ENCODE measurements around the gene FAM3D.
"Not testable (repeated sequence)": the region's sequence is repeated elsewhere in the genome, so short reads cannot be mapped to it uniquely, and the experiment has no call there.

FAM3D gene, protein sequence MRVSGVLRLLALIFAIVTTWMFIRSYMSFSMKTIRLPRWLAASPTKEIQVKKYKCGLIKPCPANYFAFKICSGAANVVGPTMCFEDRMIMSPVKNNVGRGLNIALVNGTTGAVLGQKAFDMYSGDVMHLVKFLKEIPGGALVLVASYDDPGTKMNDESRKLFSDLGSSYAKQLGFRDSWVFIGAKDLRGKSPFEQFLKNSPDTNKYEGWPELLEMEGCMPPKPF

GRCh38 chr3:58666683-58667082 is at the start of gene FAM3D:
Gene FAM3D, minus strand, starts transcription at chr3:58666774. Its CDS starts 11,211 bp downstream, at chr3:58655563.
- DNase-seq (ENCODE audit: low spot score), result no peak

DNA sequence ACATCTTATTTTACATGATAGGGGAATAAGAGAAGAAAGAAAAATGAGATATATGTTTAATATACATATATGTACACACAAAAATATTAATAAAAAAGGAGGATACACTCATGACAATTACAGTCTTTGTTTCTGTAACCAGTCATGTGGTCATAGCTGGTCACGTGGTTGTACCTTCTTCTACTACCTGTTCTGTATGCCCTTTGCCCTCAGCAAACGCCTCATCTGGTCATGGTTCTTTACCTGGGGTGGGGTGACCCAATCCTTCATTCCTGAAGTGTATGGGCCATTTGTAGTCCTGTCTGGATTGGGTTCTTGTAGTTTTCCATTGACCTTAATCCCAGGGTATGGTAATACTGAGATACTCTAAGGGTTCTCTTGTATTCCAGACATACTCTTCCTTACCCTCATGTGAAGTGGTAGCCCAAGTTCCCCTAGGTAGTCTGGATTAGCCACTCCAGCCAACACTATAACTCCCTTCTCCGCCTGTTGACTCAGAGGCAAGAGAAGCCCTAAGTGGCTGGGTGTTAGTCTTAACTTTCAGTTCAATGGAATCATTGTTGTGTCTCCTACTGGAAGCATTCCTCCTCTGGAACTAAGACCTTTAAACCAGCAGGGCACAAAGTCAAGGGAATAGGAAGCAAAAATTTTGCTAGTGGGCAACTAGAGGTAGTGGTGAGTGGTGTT is 47.3 kb upstream of the FAM3D start:
- no peak for DNase-seq (ENCODE audit: low spot score)

- no peak for DNase-seq (ENCODE audit: low spot score)
These were observed 45.3 kb upstream of the FAM3D start for GRCh38 chr3:58711871-58712270.

DNA sequence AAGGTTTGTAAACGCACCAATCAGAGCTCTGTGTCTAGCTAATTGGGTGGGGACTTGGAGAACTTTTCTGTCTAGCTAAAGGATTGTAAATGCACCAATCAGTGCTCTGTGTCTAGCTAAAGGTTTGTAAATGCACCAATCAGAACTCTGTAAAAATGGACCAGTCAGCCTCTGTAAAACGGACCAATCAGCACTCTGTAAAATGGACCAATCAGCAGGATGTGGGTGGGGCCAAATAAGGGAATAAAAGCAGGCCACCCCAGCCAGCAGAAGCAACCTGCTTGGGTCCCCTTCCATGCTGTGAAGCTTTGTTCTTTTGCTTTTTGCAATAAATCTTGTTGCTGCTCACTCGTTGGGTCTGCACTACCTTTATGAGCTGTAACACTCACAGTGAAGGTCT is 42.4 kb upstream of the FAM3D start:
- not testable (repeated sequence) for DNase-seq (ENCODE audit: low spot score)

DNA sequence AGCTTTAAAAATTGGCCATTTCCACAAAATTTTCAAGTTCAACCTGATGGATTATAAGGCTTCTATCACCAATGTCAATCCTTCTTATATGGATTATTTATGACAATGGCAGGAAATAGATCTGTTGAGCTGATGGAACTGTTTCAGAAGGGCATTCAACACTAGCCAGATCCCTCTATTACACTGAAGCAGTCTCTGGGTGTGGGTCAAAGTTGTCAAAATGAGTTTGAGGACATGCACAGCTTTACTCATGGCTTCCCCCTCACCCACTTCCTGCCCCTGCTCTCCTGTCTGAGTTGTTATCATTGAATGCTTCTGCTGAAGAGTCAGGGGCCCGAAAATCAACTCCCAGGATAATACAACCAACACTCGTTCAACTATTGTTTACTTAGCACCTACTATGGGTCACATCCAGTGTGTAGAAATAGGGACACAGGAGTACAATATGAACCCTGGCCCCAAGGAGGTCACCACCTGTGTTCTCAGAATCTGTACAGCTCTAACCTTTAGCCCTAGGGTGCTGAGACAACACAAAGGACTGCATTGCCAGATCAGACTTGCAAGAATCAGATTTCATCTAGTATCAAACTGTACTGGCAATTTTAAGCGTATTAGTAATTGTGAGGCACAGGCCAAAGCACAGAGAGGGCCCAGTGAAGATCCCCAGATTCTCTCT is 41.7 kb upstream of the FAM3D start:
- no peak for DNase-seq (ENCODE audit: low spot score)

DNA sequence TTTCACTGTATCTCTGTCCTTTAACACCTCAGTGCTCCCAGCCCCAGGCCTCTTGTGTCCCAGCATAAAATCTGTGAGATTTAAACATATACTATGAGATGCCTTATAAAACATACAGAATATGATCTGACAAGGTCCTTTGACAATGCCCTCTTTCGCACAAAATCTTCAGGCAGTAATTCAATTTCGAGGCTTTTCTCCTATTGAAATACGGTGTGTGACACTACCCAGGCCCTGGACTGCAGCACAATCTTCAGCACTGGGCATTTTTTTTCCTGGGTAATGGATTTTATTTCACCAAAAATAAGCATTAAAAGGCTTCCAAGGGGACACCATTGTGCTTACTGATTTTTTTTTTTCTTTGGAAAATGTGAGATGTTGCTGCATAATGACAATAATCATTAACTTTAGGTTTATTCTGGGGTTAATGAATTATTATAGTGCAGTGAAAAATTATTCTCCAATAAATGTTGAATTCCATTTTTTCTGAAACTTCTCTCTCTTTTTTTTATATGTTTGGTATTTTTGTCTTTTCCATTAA is 40.9 kb upstream of the FAM3D start:
- no peak for DNase-seq (ENCODE audit: low spot score)

GRCh38 chr3:58706395-58707167 is 40.0 kb upstream of the FAM3D start:
- no peak for DNase-seq (ENCODE audit: low spot score)

DNA sequence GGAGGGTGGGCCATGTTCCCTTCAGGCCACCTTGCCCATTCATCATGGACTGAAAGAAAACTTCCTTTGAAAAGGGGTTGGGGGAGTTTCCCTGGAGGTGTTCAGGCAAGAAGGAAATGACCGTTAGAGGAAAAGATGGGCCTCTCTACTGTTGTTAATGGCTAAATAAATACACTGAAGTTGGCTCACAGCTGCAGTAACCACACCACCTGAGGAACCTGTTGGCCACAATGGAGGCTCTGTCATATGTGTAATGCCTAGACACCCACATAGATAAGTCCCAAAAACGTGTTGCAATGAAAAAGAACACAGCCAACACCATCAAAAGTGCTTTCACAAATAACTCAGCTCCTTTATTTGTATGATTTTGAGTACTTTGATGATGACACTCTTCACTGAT is 38.2 kb upstream of the FAM3D start:
- no peak for DNase-seq (ENCODE audit: low spot score)

GRCh38 chr3:58704304-58704703 is 37.7 kb upstream of the FAM3D start:
- not testable (repeated sequence) for DNase-seq (ENCODE audit: low spot score)

- no peak for DNase-seq (ENCODE audit: low spot score)
These were observed 31.7 kb upstream of the FAM3D start for GRCh38 chr3:58698246-58698645.

DNA sequence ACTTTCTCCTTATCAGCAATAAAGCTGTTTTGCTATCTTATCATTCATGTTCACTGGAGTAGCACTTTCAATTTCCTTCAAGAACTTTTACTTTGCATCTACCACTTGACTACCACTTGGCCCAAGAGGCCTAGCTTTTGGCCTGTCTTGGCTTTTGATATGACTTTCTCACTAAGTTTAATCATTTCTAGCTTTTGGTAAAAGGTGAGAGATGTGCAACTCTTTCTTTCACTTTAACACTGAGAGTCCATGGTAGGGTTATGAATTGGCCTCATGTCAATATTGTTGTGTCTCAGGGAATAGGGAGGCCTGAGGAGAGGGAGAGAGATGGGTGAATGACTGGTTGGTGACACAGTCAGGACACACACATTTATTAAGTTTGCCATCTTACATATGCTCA is 31.0 kb upstream of the FAM3D start:
- no peak for DNase-seq (ENCODE audit: low spot score)

DNA sequence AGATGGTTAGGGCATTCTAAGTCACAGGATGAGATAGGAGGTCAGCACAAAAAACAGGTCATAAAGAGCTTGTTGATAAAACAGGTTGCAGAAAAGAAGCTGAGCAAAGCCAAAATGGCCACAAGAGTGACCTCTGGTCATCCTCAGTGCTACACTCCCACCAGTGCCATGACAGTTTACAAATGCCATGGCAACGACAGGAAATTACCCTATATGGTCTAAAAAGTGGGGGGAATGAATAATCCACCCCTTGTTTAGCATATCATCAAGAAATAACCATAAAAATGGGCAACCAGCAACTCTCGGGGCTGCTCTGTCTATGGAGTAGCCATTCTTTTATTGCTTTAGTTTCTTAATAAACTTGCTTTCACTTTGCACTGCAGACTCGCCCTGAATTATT is 30.2 kb upstream of the FAM3D start:
- DNase-seq (ENCODE audit: low spot score), result not testable (repeated sequence)

GRCh38 chr3:58696093-58696492 is 29.5 kb upstream of the FAM3D start:
- no peak for DNase-seq (ENCODE audit: low spot score)

- DNase-seq (ENCODE audit: low spot score), result not testable (repeated sequence)
These were observed 28.7 kb upstream of the FAM3D start for GRCh38 chr3:58695284-58695683.

GRCh38 chr3:58693940-58694850 is 27.6 kb upstream of the FAM3D start:
- DNase-seq (ENCODE audit: low spot score), result no peak

DNA sequence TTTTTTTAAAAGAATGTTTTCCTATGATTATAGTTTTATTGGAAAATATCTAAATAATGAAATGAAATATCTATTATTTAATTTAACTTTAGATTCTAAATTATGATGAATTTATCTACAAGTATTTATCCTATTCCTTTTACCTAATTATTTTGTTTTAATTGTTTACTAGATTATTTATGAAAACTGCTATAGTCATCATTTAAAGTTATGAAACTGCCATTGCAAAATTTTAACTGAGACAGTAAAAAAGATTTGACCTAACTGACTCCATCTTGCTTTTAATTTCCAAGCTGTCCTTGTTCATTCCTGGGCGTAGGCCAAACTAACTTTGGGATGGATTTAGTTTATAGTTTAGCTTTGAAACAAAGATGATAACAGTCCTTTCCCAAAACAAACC is 25.9 kb upstream of the FAM3D start:
- no peak for DNase-seq (ENCODE audit: low spot score)

DNA sequence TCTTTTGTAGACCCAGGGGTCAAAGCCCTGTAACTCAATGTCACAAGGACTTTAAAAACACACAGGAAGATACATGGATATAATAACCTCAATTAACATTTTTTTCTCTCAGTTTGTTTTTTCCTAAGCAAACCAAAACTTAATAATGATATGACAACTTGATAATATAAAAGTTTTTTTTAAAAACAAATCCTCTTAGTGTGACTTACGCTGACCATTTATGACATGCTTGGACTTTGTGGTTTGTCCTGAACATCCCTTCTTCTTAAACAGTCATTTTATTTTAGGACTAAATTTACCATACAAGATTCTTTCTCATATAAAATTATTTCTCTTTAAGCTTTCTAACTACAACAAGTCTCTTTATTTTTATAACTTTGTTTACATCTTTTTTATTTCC is 25.4 kb upstream of the FAM3D start:
- DNase-seq (ENCODE audit: low spot score), result no peak

DNA sequence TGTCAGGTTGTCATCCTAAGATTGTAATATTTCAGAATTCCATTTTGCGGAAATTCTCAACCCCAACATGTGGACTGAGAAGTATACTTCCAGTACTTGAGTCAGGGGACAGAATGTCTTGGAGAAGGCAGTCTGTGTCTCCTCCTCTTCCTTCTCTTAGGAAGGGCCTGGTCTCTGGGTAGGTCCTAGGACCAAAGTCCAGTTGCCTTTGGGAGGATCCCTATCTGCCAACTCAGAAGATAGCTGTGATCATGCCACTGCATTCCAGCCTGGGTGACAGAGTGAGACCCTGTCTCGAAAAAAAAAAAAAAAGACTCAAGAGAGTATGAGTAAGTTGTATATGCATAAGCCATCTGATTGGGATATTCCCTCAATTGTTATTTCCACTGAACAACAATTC is 23.9 kb upstream of the FAM3D start:
- DNase-seq (ENCODE audit: low spot score), result no peak

- DNase-seq (ENCODE audit: low spot score), result no peak
These were observed 22.0 kb upstream of the FAM3D start for GRCh38 chr3:58688574-58688973.

DNA sequence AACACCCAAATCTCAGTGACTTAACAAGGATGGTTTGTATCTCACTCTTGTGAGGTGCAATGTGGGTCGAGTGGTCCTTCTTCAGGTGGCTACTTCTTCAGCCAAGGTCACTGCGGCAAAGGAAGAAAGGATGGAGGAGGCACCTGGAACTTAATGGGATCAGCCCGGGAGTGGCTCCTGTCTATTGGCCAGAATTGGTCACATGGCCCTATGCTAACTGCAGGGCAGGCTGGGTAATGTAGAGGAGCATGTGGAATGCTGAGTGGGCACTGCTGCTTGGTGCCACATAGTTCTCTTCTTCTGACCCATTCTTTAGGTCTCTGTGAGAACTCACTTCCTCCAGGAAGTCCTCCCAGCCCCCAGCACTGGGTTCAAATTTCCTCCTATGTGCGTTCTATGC is 20.3 kb upstream of the FAM3D start:
- no peak for DNase-seq (ENCODE audit: low spot score)

GRCh38 chr3:58685641-58686040 is 19.1 kb upstream of the FAM3D start:
- no peak for DNase-seq (ENCODE audit: low spot score)

Measured in GM03348 (cell line).